Measurements from ENCODE around the gene DR1. TPM values are rescaled to one million over a fixed set of nuclear protein-coding genes. Genes with fewer than 3 reads are reported as not detected.

Gene DR1
- 10 to 100 TPM in 1 of 2 donors, 1 to 10 TPM in 1; 7.0 to 17.9 TPM for polyA plus RNA-seq

DNA sequence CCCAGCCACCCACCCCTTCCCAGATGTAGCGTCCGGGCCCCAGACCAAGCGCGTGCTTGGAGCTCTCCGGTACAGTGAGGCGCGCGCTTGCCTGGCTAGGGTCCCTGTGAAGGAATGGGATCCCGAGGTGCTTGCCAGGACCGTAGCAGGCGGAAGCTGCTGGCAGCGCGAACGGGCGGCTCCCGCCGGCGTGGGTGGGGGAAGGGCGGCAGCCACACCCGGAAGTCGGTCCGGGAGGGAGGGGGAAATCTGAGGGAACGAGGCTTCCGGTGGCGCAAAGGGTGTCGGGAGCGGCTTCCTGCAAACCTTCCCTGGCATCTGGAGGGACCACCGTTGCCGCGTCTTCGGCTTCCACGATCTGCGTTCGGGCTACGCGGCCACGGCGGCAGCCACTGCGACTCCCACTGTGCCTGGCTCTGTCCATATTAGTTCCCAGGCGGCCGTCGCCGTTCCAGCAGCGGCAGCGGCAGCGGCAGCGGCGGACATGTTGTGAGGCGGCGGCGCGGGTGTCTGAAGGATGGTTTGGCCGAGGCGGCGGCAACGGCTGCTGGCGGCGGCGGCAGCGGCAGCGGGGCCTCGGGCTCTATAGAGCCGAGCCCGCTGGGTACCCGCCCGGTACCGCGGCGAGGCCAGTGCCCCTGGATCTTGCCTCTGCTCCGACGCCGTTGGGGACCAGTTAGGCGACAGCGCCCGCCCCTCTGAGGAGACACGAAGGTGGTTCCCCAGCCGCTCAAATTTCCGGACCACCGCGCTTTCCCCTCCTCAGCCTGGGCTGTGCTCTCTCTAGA lies at the start of gene DR1:
TSS of gene DR1 (plus strand) at position 275 of the 788 bp plus-strand sequence. CDS start 739 bp downstream, outside the sequence.
- Histone ChIP-seq H3K27ac (ENCODE audit: low read depth in 2 of 2, low read length in 1 of 2) (peak within 1 kb of the TSS; percentile 99), H3K4me1 (ENCODE audit: control insufficient read depth in 2 of 2, insufficient read depth in 2 of 2, low read length in 1 of 2) (no peaks in the 10 kb centered on the region), H3K36me3 (ENCODE audit: control insufficient read depth in 2 of 2, insufficient read depth in 2 of 2, low read length in 1 of 2) (no peaks in the 10 kb centered on the region), H3K9me3 (ENCODE audit: control insufficient read depth in 2 of 2, insufficient read depth in 1 of 2, low read depth in 1 of 2, low read length in 1 of 2) (no peaks in the 10 kb centered on the region), H3K4me3 (ENCODE audit: low read depth in 1 of 2, low read length in 2 of 2) (peak within 1 kb of the TSS; percentile 95 to 96), H3K27me3 (ENCODE audit: control insufficient read depth in 1 of 2, insufficient read depth in 2 of 2, low read length in 2 of 2) (no peaks in the 10 kb centered on the region)
- WGBS, 2 donors = 0 to 1% methylated on average over 59 to 80 of the region's 80 CpGs

DNA sequence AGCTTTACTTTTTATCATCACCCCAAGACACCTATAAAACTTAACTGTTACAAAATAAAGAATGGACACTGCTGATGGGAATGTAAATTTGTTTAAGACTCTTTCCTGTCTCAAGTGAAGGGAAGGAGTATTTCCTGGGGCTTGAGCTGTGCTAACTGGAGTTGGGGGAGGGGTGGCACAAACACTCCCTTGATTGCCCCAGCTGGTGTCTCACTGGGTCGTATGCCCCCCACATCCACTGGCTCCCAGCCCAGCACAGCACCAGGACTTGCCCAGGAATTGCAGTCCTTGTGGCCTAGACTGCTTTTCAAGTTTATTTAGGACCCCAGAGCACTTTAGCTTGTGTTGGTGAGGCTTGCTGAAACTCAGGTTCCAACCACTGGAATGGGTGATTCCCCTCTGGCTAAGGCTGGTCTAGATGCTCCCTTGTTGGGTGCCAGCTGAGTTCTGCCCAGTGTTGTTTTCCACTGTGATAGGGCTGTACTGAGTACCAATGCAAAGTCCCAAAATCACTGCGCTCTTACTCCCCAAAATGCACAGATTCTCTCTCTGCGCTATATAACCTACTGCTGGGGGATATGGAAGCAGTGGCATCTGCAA lies 49.1 kb upstream of the DR1 start:
- Histone ChIP-seq H3K4me1 (ENCODE audit: control insufficient read depth in 2 of 2, insufficient read depth in 2 of 2, low read length in 1 of 2) (no peaks in the 10 kb centered on the region), H3K27me3 (ENCODE audit: control insufficient read depth in 1 of 2, insufficient read depth in 2 of 2, low read length in 2 of 2) (no peaks in the 10 kb centered on the region), H3K27ac (ENCODE audit: low read depth in 2 of 2, low read length in 1 of 2) (no peak overlapping the region), H3K36me3 (ENCODE audit: control insufficient read depth in 2 of 2, insufficient read depth in 2 of 2, low read length in 1 of 2) (no peaks in the 10 kb centered on the region), H3K9me3 (ENCODE audit: control insufficient read depth in 2 of 2, insufficient read depth in 1 of 2, low read depth in 1 of 2, low read length in 1 of 2) (no peaks in the 10 kb centered on the region), H3K4me3 (ENCODE audit: low read depth in 1 of 2, low read length in 2 of 2) (no peak overlapping the region)
- WGBS, 2 donors = 83 to 84% methylated on average over 3 of the region's 3 CpGs

DNA sequence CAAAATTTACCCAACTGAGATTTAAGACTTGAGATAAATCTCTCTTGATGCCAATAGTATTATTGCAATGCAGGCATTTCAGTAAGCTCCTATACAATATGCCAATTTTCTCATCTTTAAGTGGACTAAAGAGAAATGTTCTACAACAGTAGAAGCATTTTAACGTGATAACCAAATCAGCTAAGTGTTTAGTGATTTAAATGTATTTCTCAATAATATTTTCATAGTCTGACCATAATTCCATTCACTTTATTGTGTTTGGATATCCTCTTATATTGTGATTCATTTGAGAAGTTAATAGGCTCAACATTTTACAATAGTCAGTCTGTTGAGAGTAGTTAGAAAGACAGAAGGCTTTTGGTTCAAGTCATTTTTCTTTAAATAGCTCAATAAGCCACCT lies 44.6 kb upstream of the DR1 start:
- whole genome bisulfite sequencing, 2 donors = 72 to 85% methylated on average over 1 of the region's 1 CpG
- no peaks in the 10 kb centered on the region for H3K9me3 ChIP-seq (ENCODE audit: control insufficient read depth in 2 of 2, insufficient read depth in 1 of 2, low read depth in 1 of 2, low read length in 1 of 2)

DNA sequence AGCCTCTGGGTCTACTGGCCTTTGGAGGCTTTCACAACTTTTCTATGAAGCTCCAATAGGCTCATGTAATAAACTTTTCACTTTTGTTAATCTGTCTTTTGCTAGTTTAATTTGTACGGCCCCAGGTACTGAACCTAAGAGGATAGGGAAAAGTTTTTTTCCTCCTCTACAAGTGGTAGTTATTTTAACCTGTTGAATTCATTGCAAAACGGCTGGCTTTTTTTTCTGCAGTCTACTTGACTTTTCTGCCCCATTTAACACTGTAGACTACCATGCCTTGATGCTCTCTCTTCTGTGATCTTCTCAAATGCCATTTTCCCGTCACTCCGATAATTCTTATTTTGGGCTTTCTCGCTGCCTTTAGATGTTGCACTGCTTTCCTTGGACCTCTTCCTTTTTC lies 43.6 kb upstream of the DR1 start:
- H3K27me3 ChIP-seq (ENCODE audit: control insufficient read depth in 1 of 2, insufficient read depth in 2 of 2, low read length in 2 of 2) = no peaks in the 10 kb centered on the region
- no peaks in the 10 kb centered on the region for H3K36me3 ChIP-seq (ENCODE audit: control insufficient read depth in 2 of 2, insufficient read depth in 2 of 2, low read length in 1 of 2)
- H3K4me1 ChIP-seq (ENCODE audit: control insufficient read depth in 2 of 2, insufficient read depth in 2 of 2, low read length in 1 of 2) = no peaks in the 10 kb centered on the region
- H3K4me3 ChIP-seq (ENCODE audit: low read depth in 1 of 2, low read length in 2 of 2) = no peak overlapping the region
- H3K27ac ChIP-seq (ENCODE audit: low read depth in 2 of 2, low read length in 1 of 2) = no peak overlapping the region
- H3K9me3 ChIP-seq (ENCODE audit: control insufficient read depth in 2 of 2, insufficient read depth in 1 of 2, low read depth in 1 of 2, low read length in 1 of 2) = no peaks in the 10 kb centered on the region
- WGBS, 2 donors = 88% methylated on average over 5 of the region's 5 CpGs

More for the DNA sequence above, 44.6 kb upstream of the DR1 start:
- Histone ChIP-seq H3K4me1 (ENCODE audit: control insufficient read depth in 2 of 2, insufficient read depth in 2 of 2, low read length in 1 of 2) (no peaks in the 10 kb centered on the region), H3K27me3 (ENCODE audit: control insufficient read depth in 1 of 2, insufficient read depth in 2 of 2, low read length in 2 of 2) (no peaks in the 10 kb centered on the region), H3K4me3 (ENCODE audit: low read depth in 1 of 2, low read length in 2 of 2) (no peak overlapping the region), H3K36me3 (ENCODE audit: control insufficient read depth in 2 of 2, insufficient read depth in 2 of 2, low read length in 1 of 2) (no peaks in the 10 kb centered on the region), H3K27ac (ENCODE audit: low read depth in 2 of 2, low read length in 1 of 2) (no peak overlapping the region)

DNA sequence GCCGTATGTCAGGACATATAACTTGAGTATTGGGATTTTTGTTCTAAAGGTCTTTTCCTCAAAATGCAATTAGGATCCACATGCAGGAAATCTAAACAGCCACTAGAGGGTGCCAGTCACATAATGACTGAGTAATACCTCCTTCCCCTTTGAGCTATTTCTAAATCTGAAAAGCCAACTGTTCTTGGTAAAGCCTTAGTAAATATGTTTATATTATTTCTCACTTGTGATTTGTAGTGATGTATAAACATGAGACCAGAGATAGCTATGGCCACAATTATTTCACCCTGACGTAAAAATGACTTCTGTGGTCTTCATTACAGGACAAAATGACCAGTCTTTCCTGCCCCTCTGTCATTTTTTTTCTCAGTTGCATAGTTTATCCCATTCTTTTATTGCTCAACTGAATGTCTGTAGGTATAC lies 41.0 kb upstream of the DR1 start:
- Histone ChIP-seq H3K27me3 (ENCODE audit: control insufficient read depth in 1 of 2, insufficient read depth in 2 of 2, low read length in 2 of 2) (no peaks in the 10 kb centered on the region), H3K36me3 (ENCODE audit: control insufficient read depth in 2 of 2, insufficient read depth in 2 of 2, low read length in 1 of 2) (no peaks in the 10 kb centered on the region), H3K4me1 (ENCODE audit: control insufficient read depth in 2 of 2, insufficient read depth in 2 of 2, low read length in 1 of 2) (no peaks in the 10 kb centered on the region), H3K4me3 (ENCODE audit: low read depth in 1 of 2, low read length in 2 of 2) (no peak overlapping the region), H3K9me3 (ENCODE audit: control insufficient read depth in 2 of 2, insufficient read depth in 1 of 2, low read depth in 1 of 2, low read length in 1 of 2) (no peaks in the 10 kb centered on the region), H3K27ac (ENCODE audit: low read depth in 2 of 2, low read length in 1 of 2) (no peak overlapping the region)
- WGBS, 2 donors = 20 to 32% methylated on average over 2 of the region's 2 CpGs

DNA sequence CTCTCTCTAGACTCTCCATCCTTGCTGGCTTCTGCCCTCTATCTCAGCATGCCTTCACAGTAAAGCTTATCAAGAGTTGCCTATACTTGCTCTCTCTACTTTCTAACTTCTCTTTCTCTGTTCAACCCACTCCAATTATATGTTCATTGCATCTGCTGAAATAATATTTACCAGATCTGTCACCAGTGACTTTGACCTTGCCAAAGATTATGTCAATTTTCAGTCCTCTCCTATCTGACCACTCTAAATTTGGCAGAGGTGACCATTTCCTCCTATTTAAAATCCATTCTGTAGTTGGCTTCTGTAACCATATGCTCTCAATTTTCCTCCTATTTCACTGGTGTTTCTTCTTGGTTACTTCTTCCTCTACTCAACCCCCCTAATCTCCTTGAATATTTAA lies 38.8 kb upstream of the DR1 start:
- no peaks in the 10 kb centered on the region for H3K36me3 ChIP-seq (ENCODE audit: control insufficient read depth in 2 of 2, insufficient read depth in 2 of 2, low read length in 1 of 2)
- H3K9me3 ChIP-seq (ENCODE audit: control insufficient read depth in 2 of 2, insufficient read depth in 1 of 2, low read depth in 1 of 2, low read length in 1 of 2) = no peaks in the 10 kb centered on the region
- H3K4me1 ChIP-seq (ENCODE audit: control insufficient read depth in 2 of 2, insufficient read depth in 2 of 2, low read length in 1 of 2) = no peaks in the 10 kb centered on the region
- H3K27me3 ChIP-seq (ENCODE audit: control insufficient read depth in 1 of 2, insufficient read depth in 2 of 2, low read length in 2 of 2) = no peaks in the 10 kb centered on the region
- H3K4me3 ChIP-seq (ENCODE audit: low read depth in 1 of 2, low read length in 2 of 2) = no peak overlapping the region
- H3K27ac ChIP-seq (ENCODE audit: low read depth in 2 of 2, low read length in 1 of 2) = no peak overlapping the region

DNA sequence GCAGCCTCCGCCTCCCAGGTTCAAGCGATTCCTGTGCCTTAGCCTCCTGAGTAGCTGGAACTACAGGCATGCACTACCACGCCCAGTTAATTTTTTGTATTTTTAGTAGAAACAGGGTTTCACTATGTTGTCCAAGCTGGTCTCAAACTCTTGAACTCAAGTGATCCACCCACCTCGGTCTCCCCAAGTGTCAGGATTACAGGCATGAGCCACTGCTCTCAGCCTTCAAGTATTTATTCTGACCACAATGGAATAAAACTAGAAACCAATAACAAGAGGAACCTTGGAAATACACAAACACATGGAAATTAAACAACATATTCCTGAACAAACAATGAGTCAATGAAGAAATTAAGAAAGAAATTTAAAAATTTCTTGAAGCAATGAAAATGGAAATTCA lies 32.7 kb upstream of the DR1 start:
- Histone ChIP-seq H3K9me3 (ENCODE audit: control insufficient read depth in 2 of 2, insufficient read depth in 1 of 2, low read depth in 1 of 2, low read length in 1 of 2) (no peaks in the 10 kb centered on the region), H3K4me3 (ENCODE audit: low read depth in 1 of 2, low read length in 2 of 2) (no peak overlapping the region), H3K27ac (ENCODE audit: low read depth in 2 of 2, low read length in 1 of 2) (no peak overlapping the region), H3K27me3 (ENCODE audit: control insufficient read depth in 1 of 2, insufficient read depth in 2 of 2, low read length in 2 of 2) (no peaks in the 10 kb centered on the region), H3K36me3 (ENCODE audit: control insufficient read depth in 2 of 2, insufficient read depth in 2 of 2, low read length in 1 of 2) (no peaks in the 10 kb centered on the region), H3K4me1 (ENCODE audit: control insufficient read depth in 2 of 2, insufficient read depth in 2 of 2, low read length in 1 of 2) (no peaks in the 10 kb centered on the region)
- WGBS, 2 donors = 71 to 85% methylated on average over 4 of the region's 4 CpGs

DNA sequence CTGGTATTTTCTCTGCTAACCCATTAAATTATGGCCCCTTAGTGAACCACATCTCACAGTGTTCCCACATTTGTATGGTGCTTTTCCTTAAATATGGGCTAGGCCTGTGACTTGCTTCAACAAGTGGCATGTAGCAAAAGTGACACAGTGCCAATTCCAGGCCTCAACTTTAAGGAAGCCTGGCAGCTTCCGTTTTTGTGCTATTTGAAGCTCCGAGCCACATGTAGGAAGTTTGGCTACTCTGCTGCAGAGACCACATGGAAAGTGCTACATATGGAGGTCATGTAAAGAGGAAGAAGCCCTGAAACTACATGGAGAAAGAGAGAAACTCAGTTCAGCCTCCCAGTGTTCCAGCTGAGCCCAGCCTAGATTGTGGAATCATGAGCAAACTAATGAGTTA lies 28.5 kb upstream of the DR1 start:
- Histone ChIP-seq H3K4me3 (ENCODE audit: low read depth in 1 of 2, low read length in 2 of 2) (no peak overlapping the region), H3K36me3 (ENCODE audit: control insufficient read depth in 2 of 2, insufficient read depth in 2 of 2, low read length in 1 of 2) (no peaks in the 10 kb centered on the region), H3K27ac (ENCODE audit: low read depth in 2 of 2, low read length in 1 of 2) (no peak overlapping the region), H3K27me3 (ENCODE audit: control insufficient read depth in 1 of 2, insufficient read depth in 2 of 2, low read length in 2 of 2) (no peaks in the 10 kb centered on the region), H3K9me3 (ENCODE audit: control insufficient read depth in 2 of 2, insufficient read depth in 1 of 2, low read depth in 1 of 2, low read length in 1 of 2) (no peaks in the 10 kb centered on the region), H3K4me1 (ENCODE audit: control insufficient read depth in 2 of 2, insufficient read depth in 2 of 2, low read length in 1 of 2) (no peaks in the 10 kb centered on the region)
- 31 to 33% methylated on average over 2 of the region's 2 CpGs for WGBS, 2 donors

DNA sequence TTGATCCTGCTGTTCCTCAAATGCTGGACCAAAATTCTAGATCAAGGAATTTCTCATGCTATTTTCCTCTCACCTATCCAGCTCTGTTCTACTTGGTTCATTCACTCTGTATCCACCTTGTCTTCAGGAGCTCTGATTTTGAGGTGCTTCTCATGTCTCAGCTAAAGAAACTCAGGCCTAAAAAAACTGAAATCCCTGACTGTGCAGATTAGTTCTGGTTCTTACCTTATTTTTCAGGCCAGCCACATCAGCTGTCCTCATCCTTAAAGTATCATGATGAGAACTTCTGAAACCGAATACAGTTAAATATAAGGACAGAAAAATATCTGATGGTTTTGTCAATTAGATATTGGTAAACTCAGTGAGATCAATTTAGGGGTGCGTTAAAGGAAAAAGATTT lies 27.8 kb upstream of the DR1 start:
- Histone ChIP-seq H3K36me3 (ENCODE audit: control insufficient read depth in 2 of 2, insufficient read depth in 2 of 2, low read length in 1 of 2) (no peaks in the 10 kb centered on the region), H3K9me3 (ENCODE audit: control insufficient read depth in 2 of 2, insufficient read depth in 1 of 2, low read depth in 1 of 2, low read length in 1 of 2) (no peaks in the 10 kb centered on the region), H3K27me3 (ENCODE audit: control insufficient read depth in 1 of 2, insufficient read depth in 2 of 2, low read length in 2 of 2) (no peaks in the 10 kb centered on the region), H3K27ac (ENCODE audit: low read depth in 2 of 2, low read length in 1 of 2) (no peak overlapping the region), H3K4me3 (ENCODE audit: low read depth in 1 of 2, low read length in 2 of 2) (no peak overlapping the region), H3K4me1 (ENCODE audit: control insufficient read depth in 2 of 2, insufficient read depth in 2 of 2, low read length in 1 of 2) (peaks cover 0 to under 1% of the 10 kb centered on the region in 2 donors)
- 96 to 97% methylated on average over 2 of the region's 2 CpGs for WGBS, 2 donors

DNA sequence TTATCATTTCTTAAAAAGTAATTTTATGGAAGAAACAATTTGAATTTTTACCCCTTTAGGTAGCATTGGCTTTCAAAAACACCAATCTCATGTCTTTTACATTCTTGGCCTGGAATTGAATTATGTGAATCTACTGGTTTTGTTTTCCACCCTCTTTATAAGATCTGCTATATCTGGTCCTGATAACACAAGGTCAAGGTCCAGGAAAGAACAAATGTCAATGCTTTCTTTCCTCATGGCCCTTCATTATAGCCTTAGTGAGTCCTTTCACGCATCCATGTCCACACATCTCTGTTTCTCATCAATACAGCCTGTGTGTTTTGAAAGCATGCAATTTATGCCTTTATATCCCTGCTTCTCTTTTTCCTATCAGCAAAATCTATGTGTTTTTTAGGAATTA lies 24.0 kb upstream of the DR1 start:
- no peaks in the 10 kb centered on the region for H3K27me3 ChIP-seq (ENCODE audit: control insufficient read depth in 1 of 2, insufficient read depth in 2 of 2, low read length in 2 of 2)
- peaks cover 0 to 4% of the 10 kb centered on the region in 2 donors for H3K4me1 ChIP-seq (ENCODE audit: control insufficient read depth in 2 of 2, insufficient read depth in 2 of 2, low read length in 1 of 2)
- no peaks in the 10 kb centered on the region for H3K36me3 ChIP-seq (ENCODE audit: control insufficient read depth in 2 of 2, insufficient read depth in 2 of 2, low read length in 1 of 2)
- 95 to 100% methylated on average over 1 of the region's 1 CpG for WGBS, 2 donors
- H3K4me3 ChIP-seq (ENCODE audit: low read depth in 1 of 2, low read length in 2 of 2) = no peak overlapping the region
- no peaks in the 10 kb centered on the region for H3K9me3 ChIP-seq (ENCODE audit: control insufficient read depth in 2 of 2, insufficient read depth in 1 of 2, low read depth in 1 of 2, low read length in 1 of 2)
- no peak overlapping the region for H3K27ac ChIP-seq (ENCODE audit: low read depth in 2 of 2, low read length in 1 of 2)
